Raji (cell line): ENCODE measurements around the gene ADIPOQ.

Experiments used
- POLR2A ChIP-seq: IDR thresholded peaks from 2 replicates; pipeline ENCODE4 v1.6.1; 2011; ENCODE audit warnings: low read depth, low read length, control low read depth; ENCODE audit not compliant: insufficient read depth

ADIPOQ gene

DNA sequence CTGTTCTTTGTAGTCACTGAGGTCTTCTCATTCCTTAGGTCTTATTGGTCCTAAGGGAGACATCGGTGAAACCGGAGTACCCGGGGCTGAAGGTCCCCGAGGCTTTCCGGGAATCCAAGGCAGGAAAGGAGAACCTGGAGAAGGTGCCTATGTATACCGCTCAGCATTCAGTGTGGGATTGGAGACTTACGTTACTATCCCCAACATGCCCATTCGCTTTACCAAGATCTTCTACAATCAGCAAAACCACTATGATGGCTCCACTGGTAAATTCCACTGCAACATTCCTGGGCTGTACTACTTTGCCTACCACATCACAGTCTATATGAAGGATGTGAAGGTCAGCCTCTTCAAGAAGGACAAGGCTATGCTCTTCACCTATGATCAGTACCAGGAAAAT is 11.6 kb downstream of the ADIPOQ start:
- TF ChIP-seq POLR2A: no peak

DNA sequence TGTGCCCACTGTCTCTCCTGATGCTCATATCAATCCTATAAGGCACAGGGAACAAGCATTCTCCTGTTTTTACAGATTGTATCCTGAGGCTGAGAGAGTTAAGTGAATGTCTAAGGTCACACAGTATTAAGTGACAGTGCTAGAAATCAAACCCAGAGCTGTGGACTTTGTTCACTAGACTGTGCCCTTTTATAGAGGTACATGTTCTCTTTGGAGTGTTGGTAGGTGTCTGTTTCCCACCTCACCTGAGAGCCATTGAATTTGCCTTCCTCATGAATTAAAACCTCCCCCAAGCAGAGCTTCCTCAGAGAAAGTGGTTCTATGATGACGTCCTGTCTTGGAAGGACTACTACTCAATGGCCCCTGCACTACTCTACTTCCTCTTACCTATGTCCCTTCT is 12.4 kb downstream of the ADIPOQ start:
- no peak for TF ChIP-seq POLR2A

DNA sequence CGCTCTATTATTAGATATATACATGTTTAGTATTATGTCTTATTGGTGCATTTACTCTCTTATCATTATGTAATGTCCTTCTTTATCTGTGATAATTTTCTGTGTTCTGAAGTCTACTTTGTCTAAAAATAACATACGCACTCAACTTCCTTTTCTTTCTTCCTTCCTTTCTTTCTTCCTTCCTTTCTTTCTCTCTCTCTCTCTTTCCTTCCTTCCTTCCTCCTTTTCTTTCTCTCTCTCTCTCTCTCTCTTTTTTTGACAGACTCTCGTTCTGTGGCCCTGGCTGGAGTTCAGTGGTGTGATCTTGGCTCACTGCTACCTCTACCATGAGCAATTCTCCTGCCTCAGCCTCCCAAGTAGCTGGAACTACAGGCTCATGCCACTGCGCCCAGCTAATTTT is 15.2 kb downstream of the ADIPOQ start:
- TF ChIP-seq POLR2A: no peak

DNA sequence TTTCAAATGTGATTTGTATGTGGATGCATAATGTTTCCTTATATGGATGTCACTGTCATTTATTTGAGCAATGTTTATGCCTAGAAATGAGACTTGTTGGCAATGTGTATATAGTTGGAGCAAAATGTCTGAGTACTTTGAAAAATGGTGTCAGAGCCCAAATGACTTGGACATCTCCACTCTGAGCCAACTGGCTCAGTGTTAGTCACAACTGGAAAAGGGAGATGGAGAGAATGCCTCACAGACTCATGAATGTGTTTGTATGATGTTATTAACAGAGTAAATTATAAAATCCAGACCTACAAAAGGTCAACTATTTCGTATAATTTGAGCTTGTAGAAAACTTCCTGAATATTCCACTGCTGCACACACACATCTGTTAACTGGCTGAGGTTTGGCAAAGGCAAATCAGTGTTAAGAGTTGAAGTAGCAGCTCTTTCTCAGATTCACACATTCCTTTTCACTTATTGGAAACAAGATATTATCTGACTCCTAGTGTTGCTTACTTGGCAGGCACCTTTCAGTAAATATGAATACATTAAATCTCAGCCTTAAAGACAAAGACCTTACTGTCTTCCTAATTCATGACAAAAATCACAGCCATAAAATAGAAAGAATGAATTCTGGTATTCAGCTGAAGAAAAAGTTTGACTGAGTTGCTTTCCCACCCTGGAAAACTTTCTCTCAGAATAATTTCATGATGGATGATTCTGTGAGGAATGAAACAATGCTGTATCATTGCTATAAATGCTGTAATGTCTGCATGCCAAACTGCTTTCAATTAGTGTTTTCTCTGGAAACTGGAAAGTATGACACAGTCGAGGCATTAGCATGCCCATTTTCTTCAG is 27.0 kb downstream of the ADIPOQ start:
- TF ChIP-seq POLR2A: no peak

DNA sequence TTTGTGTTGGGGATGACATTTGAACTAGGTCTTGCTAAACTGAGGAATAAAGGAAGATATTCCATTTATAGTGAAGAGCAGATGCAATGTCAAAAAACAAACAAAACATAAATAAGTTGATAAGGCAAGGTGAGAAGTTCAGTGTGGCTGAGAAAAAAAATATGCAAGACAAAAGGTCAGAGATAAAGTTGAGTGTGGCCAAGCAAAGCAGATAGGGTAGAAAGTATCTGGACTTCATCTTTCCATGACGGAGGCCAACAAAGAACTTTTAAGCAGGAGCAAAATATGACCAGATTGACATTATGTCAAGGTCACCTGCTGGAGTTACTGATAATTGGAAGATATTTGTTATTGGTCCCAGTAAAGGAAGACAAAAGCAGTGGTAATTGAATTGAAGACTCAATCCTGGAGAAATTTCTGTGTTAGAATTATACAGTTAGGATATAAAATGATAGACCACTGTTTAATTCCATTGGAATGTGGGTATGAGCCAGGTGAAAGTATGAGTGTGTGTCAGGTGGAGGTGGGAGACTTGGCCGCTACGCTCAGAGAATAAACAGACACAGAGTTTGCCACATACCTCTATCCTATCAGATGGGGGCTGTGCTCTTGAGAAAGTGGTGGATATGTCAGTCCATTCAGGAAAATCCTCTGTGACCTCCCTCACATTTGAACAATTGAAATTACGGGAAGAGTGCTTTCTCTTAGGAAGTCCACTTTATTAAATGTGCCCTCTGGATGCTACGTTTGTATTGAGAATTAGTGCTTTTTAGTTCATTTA is 28.1 kb downstream of the ADIPOQ start:
- no peak for TF ChIP-seq POLR2A

DNA sequence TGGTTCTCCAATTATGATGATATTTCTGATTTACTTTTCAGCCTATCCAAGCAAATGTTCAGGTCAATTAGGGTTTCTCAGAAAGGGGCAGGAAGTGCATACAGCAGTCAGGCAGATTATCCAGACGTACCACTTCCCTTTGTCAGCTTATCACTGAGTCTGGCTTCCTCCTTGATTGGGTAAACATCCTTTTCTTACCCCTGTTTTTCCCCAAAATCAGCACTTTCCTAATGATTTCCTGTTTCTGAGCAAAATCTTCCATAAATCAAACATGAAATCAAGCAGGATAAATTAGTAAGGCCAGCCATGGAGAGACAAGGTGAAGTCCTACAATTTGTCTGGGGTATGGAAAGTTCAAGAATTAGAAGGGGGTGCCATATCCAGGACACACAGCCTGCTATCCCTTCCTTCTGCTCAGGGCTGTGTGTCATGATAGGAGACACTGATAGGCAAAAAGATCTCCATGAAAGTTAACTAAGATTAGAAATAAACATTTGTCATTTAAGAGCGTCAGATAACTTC is 29.0 kb downstream of the ADIPOQ start:
- TF ChIP-seq POLR2A: no peak

DNA sequence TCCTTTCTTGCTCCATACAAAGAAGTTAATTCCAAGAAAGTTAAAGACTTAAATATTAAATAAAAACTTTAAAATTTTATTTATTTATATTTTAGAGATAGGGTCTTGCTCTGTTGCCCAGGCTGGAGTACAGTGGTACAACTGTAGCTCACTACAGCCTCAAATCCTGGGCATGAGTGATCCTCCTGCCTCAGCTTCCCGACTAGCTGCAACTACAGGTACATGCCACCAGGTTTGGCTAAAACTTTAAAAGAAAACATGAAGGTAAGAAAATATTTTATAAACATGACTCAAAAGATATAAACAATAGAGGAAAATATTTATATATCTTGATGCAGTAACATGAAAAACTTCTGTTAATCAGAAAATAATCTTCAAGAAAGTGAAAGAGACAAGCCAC is 33.2 kb downstream of the ADIPOQ start:
- no peak for TF ChIP-seq POLR2A

DNA sequence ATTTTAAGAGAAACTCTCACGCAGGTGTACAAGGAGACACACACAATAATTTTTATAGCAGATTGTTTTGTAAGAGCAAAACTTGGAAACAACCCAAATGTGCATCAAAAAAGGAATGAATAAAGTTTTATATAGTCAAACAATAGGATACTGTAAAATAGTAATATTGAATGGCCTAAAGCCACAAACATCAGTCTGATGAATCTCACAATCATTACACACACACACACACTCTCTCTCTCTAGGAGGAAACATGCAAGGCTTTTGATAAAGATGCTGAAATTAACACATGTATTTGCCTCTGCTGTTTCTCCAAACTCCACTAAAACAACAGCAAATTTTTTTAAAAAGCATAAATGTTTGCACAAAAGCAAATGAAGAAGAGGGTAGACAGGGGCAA is 37.3 kb downstream of the ADIPOQ start:
- no peak for TF ChIP-seq POLR2A

DNA sequence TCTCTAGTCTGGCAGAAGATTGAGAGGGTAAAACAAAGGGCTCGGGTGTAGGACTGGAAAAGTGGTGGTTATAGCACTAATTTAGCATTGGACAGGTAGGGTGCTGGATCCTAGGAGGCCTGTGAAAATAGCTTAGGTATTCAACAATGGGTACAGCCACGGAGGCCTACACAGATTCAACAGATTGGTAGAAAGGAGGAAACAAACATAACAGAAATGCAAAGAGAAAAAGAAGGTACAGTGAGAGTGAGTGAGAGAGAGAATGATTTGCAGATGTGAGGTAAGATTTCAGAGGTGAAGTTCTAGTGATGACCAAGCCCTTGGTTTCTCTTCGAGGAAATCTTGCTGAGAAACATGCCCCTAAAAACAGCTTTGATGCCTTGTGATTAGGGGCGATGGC is 37.9 kb downstream of the ADIPOQ start:
- no peak for TF ChIP-seq POLR2A

DNA sequence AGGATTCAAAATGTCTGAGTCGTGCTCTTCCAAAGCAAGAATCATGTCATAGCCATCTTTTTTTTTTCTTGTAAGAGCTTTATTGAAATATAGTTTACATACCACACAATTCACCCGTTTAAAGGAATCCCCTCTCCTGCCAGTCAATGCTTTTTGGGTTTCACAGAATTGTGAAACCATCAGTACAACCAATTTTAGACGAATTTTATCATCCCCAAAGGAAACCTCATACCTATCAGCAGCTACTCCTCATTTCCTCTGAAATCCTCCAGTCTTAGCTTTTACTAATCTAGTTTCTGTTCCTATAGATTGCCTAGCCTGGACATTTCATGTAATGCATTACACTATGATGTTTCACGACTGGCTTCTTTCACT is 39.6 kb downstream of the ADIPOQ start:
- TF ChIP-seq POLR2A: no peak

DNA sequence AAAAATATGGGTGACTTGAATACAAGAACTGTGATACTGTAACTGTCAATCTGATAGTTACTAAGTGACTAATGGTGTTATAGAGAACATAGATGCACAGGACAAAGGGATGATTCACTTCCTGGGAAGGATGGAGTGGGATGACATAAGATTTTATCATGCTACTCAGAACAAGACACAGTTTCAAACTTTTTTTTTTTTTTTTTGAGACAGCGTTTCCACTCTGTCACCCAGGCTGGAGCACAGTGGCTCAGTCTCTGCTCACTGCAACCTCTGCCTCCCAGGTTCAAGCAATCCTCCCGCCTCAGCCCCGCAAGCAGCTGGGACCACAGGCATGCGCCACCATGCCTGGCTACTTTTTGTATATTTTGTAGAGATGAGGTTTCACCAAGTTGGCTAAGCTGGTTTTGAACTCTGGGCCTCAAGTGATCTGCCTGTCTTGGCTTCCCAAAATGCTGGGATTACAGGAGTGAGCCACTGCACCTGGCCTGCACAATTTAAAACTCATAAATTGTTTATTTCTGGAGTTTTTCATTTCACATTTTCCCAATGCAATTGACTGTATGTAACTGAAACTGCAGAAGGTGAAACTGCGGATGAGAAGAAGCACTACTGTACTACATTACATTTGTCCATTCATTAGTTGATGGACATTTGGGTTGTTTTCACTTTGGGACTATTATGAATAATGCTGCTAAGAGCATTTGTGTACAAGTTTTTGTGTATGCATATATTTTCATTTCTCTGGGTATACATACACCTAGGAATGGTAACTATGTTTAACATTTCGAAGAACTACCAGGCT is 40.6 kb downstream of the ADIPOQ start:
- TF ChIP-seq POLR2A: no peak

DNA sequence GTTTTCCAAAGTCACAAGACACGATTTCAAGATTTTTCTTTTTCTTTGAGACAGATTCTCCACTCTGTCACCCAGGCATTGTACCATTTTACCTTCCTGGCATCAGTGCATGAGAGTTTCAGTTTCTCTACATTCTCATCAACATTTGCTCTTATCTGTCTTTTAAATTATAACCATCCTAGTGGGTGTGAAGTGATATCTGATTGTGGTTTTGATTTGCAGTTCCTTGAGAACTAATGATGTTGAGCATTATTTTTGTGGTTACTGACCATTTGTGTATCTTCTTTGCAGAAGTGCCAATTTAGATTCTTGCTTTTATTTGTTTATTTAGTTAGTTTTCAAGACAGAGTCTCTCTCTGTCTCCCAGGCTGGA is 41.2 kb downstream of the ADIPOQ start:
- TF ChIP-seq POLR2A: no peak

DNA sequence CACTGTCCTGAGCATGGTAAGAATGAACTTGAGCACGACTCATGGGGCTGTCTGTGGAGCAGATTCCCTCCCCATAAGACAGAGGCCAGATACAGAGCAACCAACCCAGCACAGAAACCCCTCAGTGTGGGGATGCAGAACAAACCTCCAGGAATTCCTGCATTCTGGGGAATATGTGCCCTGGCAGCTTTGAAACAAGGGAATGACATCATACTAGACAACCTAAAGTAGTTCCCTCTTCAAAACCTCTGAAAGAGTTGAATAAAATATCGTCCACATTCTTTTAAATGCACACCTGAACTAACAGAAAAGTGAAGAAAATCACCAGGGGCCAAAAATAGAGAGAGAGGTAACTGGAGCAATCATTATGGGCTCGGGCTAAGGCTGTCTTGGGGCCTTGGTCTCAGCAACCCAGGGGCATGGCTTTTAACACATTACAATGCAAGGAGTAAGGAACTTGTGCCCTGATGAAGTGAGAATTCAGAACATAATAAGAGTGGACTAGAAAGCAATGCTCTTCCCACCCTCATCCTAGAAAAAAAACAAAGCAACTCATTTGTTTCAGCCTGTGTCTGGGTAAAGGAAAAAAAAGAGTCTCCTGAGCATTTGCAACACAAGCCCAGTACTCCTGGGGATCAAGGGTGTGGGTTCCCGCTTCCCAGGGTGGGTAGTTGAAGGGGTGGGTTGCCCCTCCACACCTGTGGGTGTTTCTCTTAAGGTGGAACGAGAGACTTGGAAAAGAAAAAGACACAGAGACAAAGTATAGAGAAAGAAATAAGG is 43.9 kb downstream of the ADIPOQ start:
- TF ChIP-seq POLR2A: no peak

DNA sequence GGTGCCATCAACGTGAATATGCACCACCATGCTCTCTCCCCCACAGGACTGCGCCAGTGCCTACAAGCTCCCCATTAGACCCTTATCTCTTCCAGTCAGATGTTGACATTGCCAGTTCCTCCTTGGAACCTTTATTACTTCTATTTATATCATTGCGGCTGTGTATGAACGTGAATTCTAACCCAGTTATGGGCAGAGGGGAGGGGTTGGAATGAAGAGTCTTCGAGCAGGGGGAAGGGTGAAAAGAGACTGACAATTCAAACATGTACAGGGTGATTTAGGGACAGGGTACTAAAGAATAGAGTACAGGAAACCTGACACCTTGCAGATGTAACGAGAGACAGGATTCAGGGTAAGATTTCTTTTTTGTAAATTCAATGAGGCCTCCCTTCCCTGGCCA is 46.1 kb downstream of the ADIPOQ start:
- TF ChIP-seq POLR2A: no peak

DNA sequence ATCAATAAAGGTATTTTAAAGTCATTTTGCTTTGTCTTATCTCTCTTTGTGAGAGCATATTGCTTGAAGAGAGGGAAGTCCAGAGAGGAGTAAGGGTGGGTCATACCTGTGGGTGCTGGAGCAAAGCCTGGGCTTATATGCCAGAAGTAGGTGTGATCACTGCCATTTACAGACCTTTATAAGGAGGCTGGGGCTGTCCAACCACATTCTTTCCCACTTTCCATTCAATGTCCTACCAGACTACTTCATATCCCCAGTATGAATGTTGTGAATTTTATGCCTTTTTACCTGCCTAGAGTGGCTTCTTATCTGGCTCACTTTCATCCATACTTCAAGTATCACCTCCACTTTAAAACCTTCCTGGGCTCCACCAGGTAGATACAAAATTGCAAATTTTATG is 48.4 kb downstream of the ADIPOQ start:
- no peak for TF ChIP-seq POLR2A
